Neural cell (in vitro differentiated cells): ENCODE data around the gene TRERF1. TPM values are rescaled to one million over a fixed set of nuclear protein-coding genes. Genes with fewer than 3 reads are reported as not detected.

Source experiments
- H2AFZ ChIP-seq: fragments of 200-600, 300-800 bp; sonication (generic), shearing (Covaris generic); 2 replicates; pipeline ENCODE4 v1.6.0; 2014; ENCODE audit warnings: low read depth, mild to moderate bottlenecking, antibody characterized with exemption, low read length, moderate library complexity
- H3F3A ChIP-seq: fragments of 200-600 bp; shearing (Covaris generic); 2 replicates; pipeline ENCODE4 v1.6.1; 2016; ENCODE audit warnings: mild to moderate bottlenecking, moderate library complexity, mixed read lengths, antibody characterized with exemption, low read length; ENCODE audit not compliant: insufficient read depth, poor library complexity, severe bottlenecking
- H3K27ac ChIP-seq: fragments of 200-600, 300-800 bp; sonication (generic), shearing (Covaris generic); 2 replicates; pipeline ENCODE4 v1.5.1; 2014; ENCODE audit warnings: mild to moderate bottlenecking, low read length, moderate library complexity
- H3K27me3 ChIP-seq: fragments of 300-800, 200-600 bp; sonication (generic), shearing (Covaris generic); 2 replicates; pipeline ENCODE4 v1.6.0; 2014; ENCODE audit warnings: mild to moderate bottlenecking, low read depth, low read length, moderate library complexity; ENCODE audit not compliant: insufficient read depth
- H3K36me3 ChIP-seq: fragments of 300-800, 200-600 bp; sonication (generic), shearing (Covaris generic); 2 replicates; pipeline ENCODE4 v1.5.1; 2014; ENCODE audit warnings: mild to moderate bottlenecking, antibody characterized with exemption, low read length, moderate library complexity; ENCODE audit not compliant: insufficient read depth
- H3K4me2 ChIP-seq: fragments of 300-800, 200-600 bp; sonication (generic), shearing (Covaris generic); 2 replicates; pipeline ENCODE4 v1.6.0; 2014; ENCODE audit warnings: mild to moderate bottlenecking, low read length
- H3K4me3 ChIP-seq: fragments of 300-800, 200-600 bp; sonication (generic), shearing (Covaris generic); 2 replicates; pipeline ENCODE4 v1.5.1; 2014; ENCODE audit warnings: mild to moderate bottlenecking, low read length, moderate library complexity
- H3K79me2 ChIP-seq: fragments of 200-600 bp; shearing (Covaris generic); replicated peaks from 2 replicates; pipeline ENCODE4 v1.6.0; 2014; ENCODE audit warnings: mild to moderate bottlenecking, low read length, moderate library complexity; ENCODE audit not compliant: insufficient read depth
- H3K9ac ChIP-seq: fragments of 300-800, 200-600 bp; sonication (generic), shearing (Covaris generic); 2 replicates; pipeline ENCODE4 v1.6.1; 2016; ENCODE audit warnings: mild to moderate bottlenecking, low read length, mixed read lengths
- H3K9me2 ChIP-seq: fragments of 200-600 bp; shearing (Covaris generic); 2 replicates; pipeline ENCODE4 v1.6.1; 2016; ENCODE audit warnings: mild to moderate bottlenecking, low read length, mixed read lengths; ENCODE audit not compliant: insufficient read depth
- H3K9me3 ChIP-seq: fragments of 200-600, 300-800 bp; sonication (generic), shearing (Covaris generic); 2 replicates; pipeline ENCODE4 v1.6.1; 2016; ENCODE audit warnings: mild to moderate bottlenecking, mixed run types, low read length, moderate library complexity, mixed read lengths
- H4K20me1 ChIP-seq: fragments of 200-600 bp; shearing (Covaris generic); 2 replicates; pipeline ENCODE4 v1.6.1; 2016; ENCODE audit warnings: mild to moderate bottlenecking, mixed run types; ENCODE audit not compliant: insufficient read depth
- CTCF ChIP-seq: fragments of 450-650 bp; IDR thresholded peaks from 2 replicates; pipeline ENCODE4 v1.5.1; 2014; ENCODE audit warnings: antibody characterized with exemption, mild to moderate bottlenecking, moderate library complexity; ENCODE audit not compliant: poor library complexity, severe bottlenecking
- EP300 ChIP-seq: fragments of 450-650 bp; conservative IDR thresholded peaks from 2 replicates; pipeline ENCODE4 v1.6.1; 2014; ENCODE audit warnings: antibody characterized with exemption, mild to moderate bottlenecking, moderate library complexity; ENCODE audit not compliant: poor library complexity, severe bottlenecking
- EZH2 ChIP-seq: fragments of 200-600, 300-800 bp; shearing (Covaris generic), sonication (generic); IDR thresholded peaks from 2 replicates; pipeline ENCODE4 v1.6.1; 2014; ENCODE audit warnings: antibody characterized with exemption, low read length, borderline replicate concordance, mild to moderate bottlenecking; ENCODE audit not compliant: insufficient read depth, poor library complexity, severe bottlenecking
- MXI1 ChIP-seq: fragments of 450-650 bp; conservative IDR thresholded peaks from 2 replicates; pipeline ENCODE4 v1.6.1; 2014; ENCODE audit warnings: antibody characterized with exemption, mild to moderate bottlenecking; ENCODE audit not compliant: poor library complexity, severe bottlenecking
- POLR2AphosphoS5 ChIP-seq: IDR thresholded peaks from 2 replicates; pipeline ENCODE4 v1.6.1; 2012
- RAD21 ChIP-seq: fragments of 450-650 bp; conservative IDR thresholded peaks from 2 replicates; pipeline ENCODE4 v1.6.1; 2014; ENCODE audit warnings: antibody characterized with exemption, mild to moderate bottlenecking, moderate library complexity
- REST ChIP-seq: IDR thresholded peaks from 2 replicates; pipeline ENCODE4 v1.6.1; 2012; ENCODE audit warnings: borderline replicate concordance
- SMC3 ChIP-seq: fragments of 450-650 bp; conservative IDR thresholded peaks from 2 replicates; pipeline ENCODE4 v1.6.1; 2014; ENCODE audit warnings: antibody characterized with exemption, mild to moderate bottlenecking, moderate library complexity; ENCODE audit not compliant: poor library complexity
- TAF1 ChIP-seq: IDR thresholded peaks from 2 replicates; pipeline ENCODE4 v1.6.1; 2012; ENCODE audit warnings: low read depth
- polyA plus RNA-seq: library from polyadenylated mRNA; depleted of rRNA; stranded (reverse); fragments of >200 nt; gene quantifications from 2 replicates; pipeline ENCODE4 v1.2.3, GENCODE V29; 2014

Gene TRERF1
- polyA plus RNA-seq, 1 donor from 2014 or later = 4.5 TPM

GRCh38 chr6:42251911-42252637 is 199.7 kb downstream of the TRERF1 start:
- H4K20me1 ChIP-seq = no peaks in the 10 kb centered on the region
- no peak overlapping the region for H2AFZ ChIP-seq

GRCh38 chr6:42251500-42251899 is 200.2 kb downstream of the TRERF1 start:
- H3K9me3 ChIP-seq = no peaks in the 10 kb centered on the region
- no peak overlapping the region for H3K9ac ChIP-seq
- no peaks in the 10 kb centered on the region for H3K79me2 ChIP-seq
- H3K4me3 ChIP-seq = no peak overlapping the region
- H3K4me2 ChIP-seq = no peak overlapping the region
- H4K20me1 ChIP-seq = no peaks in the 10 kb centered on the region
- TF ChIP-seq MXI1 (no peak), SMC3 (no peak)
- no peak overlapping the region for H2AFZ ChIP-seq
- H3K27me3 ChIP-seq = no peaks in the 10 kb centered on the region
- H3K36me3 ChIP-seq = peaks cover 6% of the 10 kb centered on the region
- H3K27ac ChIP-seq = no peak overlapping the region
- no peaks in the 10 kb centered on the region for H3F3A ChIP-seq
- no peaks in the 10 kb centered on the region for H3K9me2 ChIP-seq

More at GRCh38 chr6:42251911-42252637, 199.7 kb downstream of the TRERF1 start:
- Histone ChIP-seq H3K27me3 (no peaks in the 10 kb centered on the region), H3K4me2 (no peak overlapping the region), H3F3A (no peaks in the 10 kb centered on the region), H3K9ac (no peak overlapping the region), H3K36me3 (peaks cover 6% of the 10 kb centered on the region), H3K9me2 (no peaks in the 10 kb centered on the region), H3K79me2 (no peaks in the 10 kb centered on the region), H3K4me3 (no peak overlapping the region), H3K9me3 (no peaks in the 10 kb centered on the region), H3K27ac (no peak overlapping the region)
- TF ChIP-seq TAF1 = no peak
- no peak for TF ChIP-seq REST
- no peak for TF ChIP-seq MXI1
- TF ChIP-seq EZH2 = no peak

GRCh38 chr6:42250274-42250931 is 201.3 kb downstream of the TRERF1 start:
- H3K36me3 ChIP-seq = peaks cover 6% of the 10 kb centered on the region

More at GRCh38 chr6:42250274-42250931, 201.3 kb downstream of the TRERF1 start:
- TF ChIP-seq EP300 (no peak), TAF1 (no peak), RAD21 (no peak), EZH2 (no peak), REST (no peak), POLR2AphosphoS5 (no peak), MXI1 (no peak), CTCF (no peak)
- no peak overlapping the region for H3K4me3 ChIP-seq
- H3K27ac ChIP-seq = no peak overlapping the region
- no peaks in the 10 kb centered on the region for H4K20me1 ChIP-seq
- no peak overlapping the region for H3K9ac ChIP-seq
- no peaks in the 10 kb centered on the region for H3K9me3 ChIP-seq
- H3K4me2 ChIP-seq = no peak overlapping the region
- H3K27me3 ChIP-seq = no peaks in the 10 kb centered on the region
- H2AFZ ChIP-seq = no peak overlapping the region
- no peaks in the 10 kb centered on the region for H3F3A ChIP-seq
- no peaks in the 10 kb centered on the region for H3K79me2 ChIP-seq
- no peaks in the 10 kb centered on the region for H3K9me2 ChIP-seq
